Measurements from ENCODE around the gene FBL.

DNA sequence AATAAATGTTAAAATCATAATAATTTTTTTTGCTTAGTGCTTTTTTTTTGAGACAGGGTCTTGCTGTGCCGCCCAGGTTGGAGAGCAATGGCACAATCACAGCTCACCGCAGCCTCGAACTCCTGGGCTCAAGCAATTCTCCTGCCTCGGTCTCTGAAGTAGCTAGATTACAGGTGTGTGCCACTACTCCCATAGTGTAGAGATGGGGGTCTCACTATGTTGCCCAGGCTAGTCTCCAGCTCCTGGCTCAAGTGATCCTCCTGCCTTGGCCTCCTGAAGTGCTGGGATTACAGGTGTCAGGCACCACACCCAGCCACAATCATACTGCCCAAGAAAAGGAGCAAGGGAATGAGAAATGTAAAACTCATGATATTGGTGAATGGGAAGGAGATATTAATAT is 5.1 kb downstream of the FBL start:
- TF ChIP-seq, protein P1, sequence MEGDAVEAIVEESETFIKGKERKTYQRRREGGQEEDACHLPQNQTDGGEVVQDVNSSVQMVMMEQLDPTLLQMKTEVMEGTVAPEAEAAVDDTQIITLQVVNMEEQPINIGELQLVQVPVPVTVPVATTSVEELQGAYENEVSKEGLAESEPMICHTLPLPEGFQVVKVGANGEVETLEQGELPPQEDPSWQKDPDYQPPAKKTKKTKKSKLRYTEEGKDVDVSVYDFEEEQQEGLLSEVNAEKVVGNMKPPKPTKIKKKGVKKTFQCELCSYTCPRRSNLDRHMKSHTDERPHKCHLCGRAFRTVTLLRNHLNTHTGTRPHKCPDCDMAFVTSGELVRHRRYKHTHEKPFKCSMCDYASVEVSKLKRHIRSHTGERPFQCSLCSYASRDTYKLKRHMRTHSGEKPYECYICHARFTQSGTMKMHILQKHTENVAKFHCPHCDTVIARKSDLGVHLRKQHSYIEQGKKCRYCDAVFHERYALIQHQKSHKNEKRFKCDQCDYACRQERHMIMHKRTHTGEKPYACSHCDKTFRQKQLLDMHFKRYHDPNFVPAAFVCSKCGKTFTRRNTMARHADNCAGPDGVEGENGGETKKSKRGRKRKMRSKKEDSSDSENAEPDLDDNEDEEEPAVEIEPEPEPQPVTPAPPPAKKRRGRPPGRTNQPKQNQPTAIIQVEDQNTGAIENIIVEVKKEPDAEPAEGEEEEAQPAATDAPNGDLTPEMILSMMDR (IDR thresholded peaks at IDR 0.05) = no peak
- TF ChIP-seq EP300 (IDR thresholded peaks at IDR 0.05) (no peak), POLR2A (IDR thresholded peaks at IDR 0.05) (no peak)

Measured in ovary (tissue), 3 donors.